HG03469 (cell line): ENCODE data around the gene NOP9.

ENCODE experiments used
- ATAC-seq: cut with Tn5 transposase; IDR thresholded peaks from one replicate; pipeline ENCODE4 v1.9.1; 2021; ENCODE audit warnings: mild to moderate bottlenecking, moderate library complexity, moderate number of reproducible peaks; ENCODE audit not compliant: unreplicated experiment

NOP9 gene, protein sequence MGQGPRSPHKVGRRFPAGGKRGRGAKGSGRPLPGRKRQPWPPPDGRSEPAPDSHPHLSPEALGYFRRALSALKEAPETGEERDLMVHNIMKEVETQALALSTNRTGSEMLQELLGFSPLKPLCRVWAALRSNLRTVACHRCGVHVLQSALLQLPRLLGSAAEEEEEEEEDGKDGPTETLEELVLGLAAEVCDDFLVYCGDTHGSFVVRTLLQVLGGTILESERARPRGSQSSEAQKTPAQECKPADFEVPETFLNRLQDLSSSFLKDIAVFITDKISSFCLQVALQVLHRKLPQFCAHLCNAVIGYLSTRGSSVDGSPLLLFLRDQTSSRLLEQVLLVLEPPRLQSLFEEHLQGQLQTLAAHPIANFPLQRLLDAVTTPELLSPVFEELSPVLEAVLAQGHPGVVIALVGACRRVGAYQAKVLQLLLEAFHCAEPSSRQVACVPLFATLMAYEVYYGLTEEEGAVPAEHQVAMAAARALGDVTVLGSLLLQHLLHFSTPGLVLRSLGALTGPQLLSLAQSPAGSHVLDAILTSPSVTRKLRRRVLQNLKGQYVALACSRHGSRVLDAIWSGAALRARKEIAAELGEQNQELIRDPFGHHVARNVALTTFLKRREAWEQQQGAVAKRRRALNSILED

DNA sequence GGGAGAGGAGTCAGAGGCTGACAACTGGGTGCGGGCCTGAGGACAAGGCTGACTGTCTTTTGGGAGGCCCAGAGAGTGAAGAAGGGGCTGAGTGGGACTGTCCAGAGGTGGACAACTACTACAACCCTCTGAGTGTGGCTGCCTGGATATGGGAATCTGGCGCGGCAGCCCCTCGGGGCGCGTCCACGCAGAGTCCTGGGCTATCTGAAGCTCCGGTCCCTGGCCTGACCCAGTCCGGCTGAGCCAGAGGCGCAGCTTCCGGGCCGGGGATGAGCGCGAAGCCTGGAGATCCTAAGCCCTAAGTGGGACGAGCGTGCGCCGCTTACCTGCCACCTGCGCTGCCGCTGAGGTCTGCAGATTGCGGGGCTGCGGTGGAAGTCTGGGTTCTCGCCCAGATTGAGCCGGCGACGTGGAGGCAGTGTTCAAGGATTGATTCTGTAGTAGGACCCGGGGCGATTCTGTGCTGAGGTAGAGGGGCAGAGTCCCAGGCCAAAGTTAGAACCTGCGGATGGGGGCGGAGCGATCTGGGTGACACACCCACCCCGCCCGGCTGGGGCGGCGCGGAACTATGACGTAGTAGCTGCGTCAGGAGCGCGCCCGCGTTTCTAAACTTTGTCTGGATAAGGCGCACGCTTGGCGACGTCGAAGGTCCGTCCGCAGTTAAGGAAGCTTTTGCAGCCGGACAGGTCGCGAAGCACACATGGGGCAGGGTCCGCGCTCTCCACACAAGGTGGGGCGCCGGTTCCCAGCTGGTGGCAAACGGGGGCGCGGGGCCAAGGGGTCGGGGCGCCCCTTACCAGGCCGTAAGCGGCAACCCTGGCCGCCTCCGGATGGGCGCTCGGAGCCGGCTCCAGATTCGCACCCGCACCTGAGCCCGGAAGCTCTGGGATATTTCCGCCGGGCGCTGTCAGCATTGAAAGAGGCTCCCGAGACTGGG lies at the start of gene NOP9, which contains the start of gene DHRS1:
Gene NOP9 (plus strand): TSS at position 596 of the 937 bp plus-strand sequence. CDS start 105 bp downstream, at position 701.
Gene DHRS1 (minus strand): TSS at position 526 of the 937 bp plus-strand sequence. CDS start 674 bp downstream, outside the sequence.
- ATAC-seq: peak; percentile 45

DNA sequence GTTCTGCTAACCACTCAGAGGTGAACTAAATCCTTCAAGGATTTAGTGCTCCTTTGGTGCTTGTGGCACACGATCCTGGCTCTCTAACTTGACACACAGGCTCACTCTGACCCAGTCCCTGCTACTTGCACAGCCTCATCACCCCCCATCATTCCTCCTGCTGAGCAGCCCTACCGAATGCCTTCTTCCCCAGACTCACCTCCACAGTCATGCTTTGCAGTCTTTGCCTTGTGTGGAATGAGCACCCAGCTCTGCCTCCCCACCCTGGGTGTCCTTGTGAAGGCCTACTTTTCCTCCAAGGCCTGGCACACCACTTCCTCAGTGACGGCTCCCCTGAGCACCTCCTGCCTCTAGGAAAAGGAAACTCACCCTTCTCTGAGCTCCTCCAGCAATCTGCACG lies 49.3 kb upstream of the NOP9 start:
- no peak for ATAC-seq

DNA sequence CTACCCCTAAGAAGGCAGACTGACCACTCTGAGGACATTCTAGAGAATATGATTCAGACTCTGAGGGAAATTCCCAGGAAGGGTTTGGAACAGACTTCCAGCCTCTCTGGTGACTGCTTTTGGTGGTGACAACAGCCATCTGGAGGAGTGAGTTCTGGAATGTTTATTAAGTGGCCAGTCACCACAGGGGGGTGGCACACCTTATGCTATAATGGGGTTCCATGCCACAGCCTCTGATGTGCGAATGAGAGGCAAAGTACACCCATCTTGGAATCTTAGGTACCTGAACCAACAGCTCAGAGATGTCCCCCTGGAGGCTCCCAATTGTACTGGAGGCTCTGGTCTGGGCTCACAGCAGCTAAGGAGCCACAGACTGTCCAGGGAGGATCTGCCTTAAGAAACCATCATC lies 47.8 kb upstream of the NOP9 start:
- no peak for ATAC-seq

DNA sequence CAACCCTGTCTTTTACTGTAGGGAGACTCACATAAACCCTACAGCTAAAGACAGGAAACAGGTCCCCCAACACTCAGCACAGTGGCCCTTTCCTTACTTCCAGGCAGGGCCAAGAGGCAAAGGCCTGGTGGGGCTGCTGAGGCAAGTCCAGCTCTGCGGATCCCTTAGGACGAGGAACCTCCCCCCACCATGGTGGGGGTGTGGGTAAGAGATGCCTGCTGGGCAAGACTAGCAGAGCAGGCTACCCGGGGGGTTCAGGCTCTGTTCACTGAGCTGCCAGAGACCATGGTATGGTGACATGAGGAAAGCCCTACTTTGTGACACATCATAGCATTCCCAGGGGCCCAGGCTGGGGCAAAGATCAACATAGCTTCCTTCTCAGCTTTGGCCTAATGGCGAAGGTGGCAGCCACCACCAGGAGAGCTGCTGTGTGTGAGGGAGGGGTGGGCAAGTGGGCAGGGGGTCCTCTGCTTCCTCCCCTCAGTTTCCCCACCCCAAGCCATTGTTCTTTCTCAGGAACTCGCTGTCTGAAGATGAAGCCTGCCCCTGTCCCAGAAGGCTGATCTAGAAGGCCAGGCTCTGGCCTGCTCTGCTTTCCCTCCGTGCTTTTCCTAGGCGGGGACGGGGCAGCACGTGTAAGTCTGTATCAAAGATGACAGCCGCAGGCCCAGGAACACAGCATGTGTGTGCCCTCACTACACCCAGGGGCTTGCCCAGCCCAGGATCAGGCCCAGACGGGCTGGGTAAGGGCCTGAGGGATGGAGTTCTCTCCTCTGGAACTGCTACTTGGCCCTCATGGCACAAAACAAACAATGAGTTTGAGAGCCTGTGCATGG lies 47.1 kb upstream of the NOP9 start:
- no peak for ATAC-seq

- no peak for ATAC-seq
Measured at GRCh38 chr14:24253936-24254335, 45.7 kb upstream of the NOP9 start.

- ATAC-seq: no peak
Measured at GRCh38 chr14:24254630-24255392, 44.8 kb upstream of the NOP9 start.

GRCh38 chr14:24255438-24255837 lies 44.2 kb upstream of the NOP9 start:
- ATAC-seq: no peak

- no peak for ATAC-seq
Measured at GRCh38 chr14:24255931-24256711, 43.5 kb upstream of the NOP9 start.

DNA sequence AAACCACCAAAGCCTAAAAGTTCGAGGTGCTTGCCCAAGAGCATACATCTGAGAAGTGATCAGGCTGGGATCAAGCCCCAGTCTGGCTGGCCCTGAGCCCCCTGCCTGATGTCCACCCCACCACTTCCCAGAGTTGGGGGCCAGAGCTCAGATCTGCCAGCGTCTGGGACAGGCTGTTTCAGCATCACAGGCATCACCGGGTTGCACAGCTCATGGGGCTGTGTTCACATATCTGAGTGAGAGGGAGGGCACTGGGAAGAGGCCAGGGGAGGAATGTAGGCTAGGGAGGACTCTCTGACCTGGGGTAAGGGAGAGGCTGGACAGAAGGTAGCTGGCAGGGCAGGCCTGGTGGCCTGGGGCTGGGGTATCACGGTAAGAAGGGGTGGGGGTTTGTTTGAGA lies 42.7 kb upstream of the NOP9 start:
- no peak for ATAC-seq

GRCh38 chr14:24258119-24258518 lies 41.5 kb upstream of the NOP9 start:
- no peak for ATAC-seq

GRCh38 chr14:24258548-24259265 lies 40.9 kb upstream of the NOP9 start:
- no peak for ATAC-seq

- ATAC-seq: no peak
Measured at GRCh38 chr14:24259282-24260025, 40.2 kb upstream of the NOP9 start.

DNA sequence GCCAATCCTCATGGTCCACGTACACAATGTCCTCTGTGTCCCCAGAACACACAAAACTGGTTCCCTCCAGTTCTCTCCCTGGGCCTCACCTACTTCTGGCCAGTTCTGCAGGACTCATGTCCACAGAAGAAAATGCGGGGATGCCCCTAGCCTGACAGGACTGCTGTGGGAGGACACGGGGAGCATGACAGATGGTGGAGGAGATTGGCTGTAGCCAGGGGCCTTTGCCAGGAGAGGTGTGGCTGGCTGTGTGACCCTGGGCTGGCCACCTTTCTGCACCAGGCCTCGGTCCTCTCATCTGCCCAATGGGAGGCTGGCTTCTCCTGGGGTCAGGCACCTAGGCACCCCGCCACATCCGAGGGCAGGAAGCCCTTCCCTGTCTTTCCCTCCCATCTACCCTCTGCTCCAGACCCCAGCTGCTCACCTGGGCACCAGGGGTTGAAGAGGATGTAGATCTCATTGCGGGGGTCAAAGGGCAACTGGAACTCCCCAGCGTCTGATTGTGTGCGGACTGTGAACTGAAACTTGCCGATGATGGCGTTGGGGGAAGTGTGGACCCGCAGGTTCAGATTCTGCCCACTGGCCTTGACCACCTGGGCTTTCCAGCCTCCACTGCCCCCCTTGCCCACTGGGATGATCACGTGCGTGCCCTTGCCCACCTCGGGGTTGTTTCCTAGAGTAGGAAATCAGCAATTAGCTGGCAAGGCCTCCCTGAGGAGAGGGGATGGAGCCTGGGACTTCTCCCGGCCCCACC lies 39.4 kb upstream of the NOP9 start:
- no peak for ATAC-seq

- ATAC-seq: no peak
Measured at GRCh38 chr14:24260780-24261157, 38.9 kb upstream of the NOP9 start.

GRCh38 chr14:24261256-24261968 lies 38.2 kb upstream of the NOP9 start:
- ATAC-seq: no peak

- ATAC-seq: no peak
Measured at GRCh38 chr14:24261969-24262327, 37.7 kb upstream of the NOP9 start.
